ENCODE data around the gene SHISAL2A.

The SHISAL2A gene

GRCh38 chr1:52641307-52641706, 8.3 kb downstream of the SHISAL2A start:
- peaks cover 38% of the 10 kb centered on the region for H3K4me1 ChIP-seq (ENCODE audit: control insufficient read depth, low read length)
- no peaks in the 10 kb centered on the region for H3K9me3 ChIP-seq (ENCODE audit: control insufficient read depth, insufficient read depth, low read length)
- no peak overlapping the region for H3K27ac ChIP-seq (ENCODE audit: low read depth, low read length)
- H3K79me2 ChIP-seq (ENCODE audit: control insufficient read depth, low read length) = no peaks in the 10 kb centered on the region
- H3K36me3 ChIP-seq (ENCODE audit: control insufficient read depth, low read length) = no peaks in the 10 kb centered on the region; the same call in 1 of the 2 replicates
- no peaks in the 10 kb centered on the region for H3K27me3 ChIP-seq (ENCODE audit: control insufficient read depth, low read length)
- no peaks in the 10 kb centered on the region for H3K9me2 ChIP-seq (replicated peaks; ENCODE audit: control insufficient read depth, low read length)
- H3K4me3 ChIP-seq (ENCODE audit: low read length) = no peak overlapping the region
- peak overlapping the region; percentile 10; the same call in 1 of the 2 replicates for H3K4me2 ChIP-seq (ENCODE audit: low read length)
- TF ChIP-seq CTCF (IDR thresholded peaks at IDR 0.05; ENCODE audit: low read depth, low read length, poor library complexity, severe bottlenecking) (no peak), EZH2phosphoT487 (IDR thresholded peaks at IDR 0.05; ENCODE audit: borderline replicate concordance, low read length) (no peak)
- H4K20me1 ChIP-seq (ENCODE audit: control insufficient read depth, insufficient read depth, low read depth, low read length) = no peaks in the 10 kb centered on the region
- peaks cover 14% of the 10 kb centered on the region for H3F3A ChIP-seq (ENCODE audit: control insufficient read depth, insufficient read depth)

- H3K4me3 ChIP-seq (ENCODE audit: low read length) = no peak overlapping the region
- no peak overlapping the region for H3K4me2 ChIP-seq (ENCODE audit: low read length)
- H3K4me1 ChIP-seq (ENCODE audit: control insufficient read depth, low read length) = peaks cover 11% of the 10 kb centered on the region
- no peaks in the 10 kb centered on the region for H3F3A ChIP-seq (ENCODE audit: control insufficient read depth, insufficient read depth)
- no peaks in the 10 kb centered on the region for H3K36me3 ChIP-seq (ENCODE audit: control insufficient read depth, low read length)
- no peaks in the 10 kb centered on the region for H3K79me2 ChIP-seq (ENCODE audit: control insufficient read depth, low read length)
- H4K20me1 ChIP-seq (ENCODE audit: control insufficient read depth, insufficient read depth, low read depth, low read length) = no peaks in the 10 kb centered on the region
- TF ChIP-seq CTCF (IDR thresholded peaks at IDR 0.05; ENCODE audit: low read depth, low read length, poor library complexity, severe bottlenecking) (no peak), EZH2phosphoT487 (IDR thresholded peaks at IDR 0.05; ENCODE audit: borderline replicate concordance, low read length) (no peak)
- H3K27me3 ChIP-seq (ENCODE audit: control insufficient read depth, low read length) = no peaks in the 10 kb centered on the region
- H3K9me3 ChIP-seq (ENCODE audit: control insufficient read depth, insufficient read depth, low read length) = no peaks in the 10 kb centered on the region
- H3K27ac ChIP-seq (ENCODE audit: low read depth, low read length) = no peak overlapping the region
- H3K9me2 ChIP-seq (replicated peaks; ENCODE audit: control insufficient read depth, low read length) = no peaks in the 10 kb centered on the region
Observed at GRCh38 chr1:52645261-52645660, 12.3 kb downstream of the SHISAL2A start.

- Histone ChIP-seq H3K4me2 (ENCODE audit: low read length) (no peak overlapping the region), H4K20me1 (ENCODE audit: control insufficient read depth, insufficient read depth, low read depth, low read length) (no peaks in the 10 kb centered on the region), H3K9me3 (ENCODE audit: control insufficient read depth, insufficient read depth, low read length) (no peaks in the 10 kb centered on the region), H3F3A (ENCODE audit: control insufficient read depth, insufficient read depth) (no peaks in the 10 kb centered on the region), H3K79me2 (ENCODE audit: control insufficient read depth, low read length) (no peaks in the 10 kb centered on the region), H3K4me3 (ENCODE audit: low read length) (no peak overlapping the region), H3K27ac (ENCODE audit: low read depth, low read length) (no peak overlapping the region), H3K4me1 (ENCODE audit: control insufficient read depth, low read length) (no peaks in the 10 kb centered on the region), H3K36me3 (ENCODE audit: control insufficient read depth, low read length) (no peaks in the 10 kb centered on the region), H3K27me3 (ENCODE audit: control insufficient read depth, low read length) (no peaks in the 10 kb centered on the region), H3K9me2 (replicated peaks; ENCODE audit: control insufficient read depth, low read length) (no peaks in the 10 kb centered on the region)
- TF ChIP-seq EZH2phosphoT487 (IDR thresholded peaks at IDR 0.05; ENCODE audit: borderline replicate concordance, low read length) (no peak), CTCF (IDR thresholded peaks at IDR 0.05; ENCODE audit: low read depth, low read length, poor library complexity, severe bottlenecking) (no peak)
Observed at GRCh38 chr1:52651904-52652303, 18.9 kb downstream of the SHISAL2A start.

Data from DOHH2 (cell line).